Heart right ventricle (tissue), 16 donors: Measurements from ENCODE around the gene DZANK1. TPM values are rescaled to one million over a fixed set of nuclear protein-coding genes. Genes with fewer than 3 reads are reported as not detected.
A peak's percentile ranks its signal among the peaks of the same experiment; 100 is the strongest.

ENCODE experiments used
- ATAC-seq, 8 donors: fragments of 200-7000 bp; cut with Tn5 transposase; one replicate each; pipeline ENCODE4 v1.9.1; 2020; ENCODE audit warnings: mild to moderate bottlenecking in 8 of 8, moderate library complexity in 8 of 8, moderate number of reproducible peaks in 1 of 8
- DNase-seq, 2 donors: peaks; one replicate each; pipeline ENCODE4 v3.0.0-alpha.2; 2020
- H3K27ac ChIP-seq, 10 donors: fragments of 200-600 bp; sonication (generic) in 2 of 10; one replicate each; pipeline versions ENCODE4 v1.5.0 to v1.8.0; 2020 to 2022; ENCODE audit warnings: mild to moderate bottlenecking in 3 of 10
- H3K27me3 ChIP-seq, 7 donors: fragments of 200-600 bp; one replicate each; pipeline ENCODE4 v1.8.0; 2021 to 2022; ENCODE audit warnings: mild to moderate bottlenecking in 2 of 7
- H3K36me3 ChIP-seq, 9 donors: fragments of 200-600 bp; sonication (generic) in 1 of 9; one replicate each; pipeline versions ENCODE4 v1.5.0 to v1.8.0; 2020 to 2022; ENCODE audit warnings: mild to moderate bottlenecking in 2 of 9
- H3K4me1 ChIP-seq, 9 donors: fragments of 200-600 bp; sonication (generic) in 1 of 9; one replicate each; pipeline versions ENCODE4 v1.5.0 to v1.8.0; 2020 to 2022; ENCODE audit warnings: mild to moderate bottlenecking in 4 of 9
- H3K4me3 ChIP-seq, 10 donors: fragments of 200-600 bp; sonication (generic) in 2 of 10; one replicate each; pipeline versions ENCODE4 v1.5.0 to v1.8.0; 2020 to 2022; ENCODE audit warnings: mild to moderate bottlenecking in 7 of 10, moderate library complexity in 2 of 10
- H3K9me3 ChIP-seq, 11 donors: fragments of 200-600 bp in 10 of 11; sonication (generic) in 2 of 11; one replicate each; pipeline versions ENCODE4 v1.5.0 to v1.8.0; 2013 to 2022; ENCODE audit warnings: mild to moderate bottlenecking in 2 of 11, control low read depth in 1 of 11, moderate library complexity in 1 of 11
- WGBS, 2 donors: extraction: QIAGEN DNeasy Blood & Tissue Kit; methylation state at CpG; one replicate each; pipeline ENCODE4 v1.1.7; 2013; ENCODE audit warnings: inconsistent platforms in 1 of 2; 5-methylcytosine and 5-hydroxymethylcytosine counted together
- intact Hi-C, 10 donors: fragments of 100-400 bp; cut with DNase I; formaldehyde crosslinking; loops; one replicate each; pipeline versions ENCODE4 v1.11.1 to v1.14.2; 2022
- long read RNA-seq, 3 donors: library from polyadenylated mRNA; unstranded; transcript quantifications; one replicate each; pipeline ENCODE4 v2.0.0, GENCODE V29; 2020 to 2021
- polyA plus RNA-seq, 2 donors: library from polyadenylated mRNA; stranded (reverse); fragments of 200-250 nt; gene quantifications; one replicate each; pipeline ENCODE4 v1.2.3, GENCODE V29; 2013
- total RNA-seq, 10 donors: library from RNA; stranded (reverse); fragmentation: NEBNext Ultra II Directional in 3 of 10; extraction: Animal tissue kit (Norgen Biotek cat#: 25700) in 3 of 10; gene quantifications; one replicate each; pipeline versions ENCODE4 v1.2.1 to v1.2.4, GENCODE V29; 2021 to 2023
- TF ChIP-seq, protein P1 (sequence below), 9 donors: fragments of 200-600 bp; sonication (generic) in 2 of 9; IDR thresholded peaks; one replicate each; pipeline versions ENCODE4 v1.5.0 to v1.8.0; 2021 to 2022; ENCODE audit warnings: antibody characterized with exemption in 9 of 9, mild to moderate bottlenecking in 5 of 9, moderate library complexity in 1 of 9
- donor health status: Arrhythmogenic right ventricular cardiomyopathy.
- donor health status: ischemic (EF 13 %, LVEDD 7.1; RV severe dilation, severe dysfunction).
- donor health status: healthy with polysubstance abuse.
- donor health status: DM: no; HTN: yes; CAD: no.
- donor health status: DM: no; HTN: no; CAD: no.
- donor health status: ischemic (EF 25% LVEDD 6.9; RV normal size, moderate dysfunction).
- donor health status: ischemic (EF 25% LVEDD 5.7; RV mildly dilated, moderate dysfunction).
- donor health status: healthy.
- donor health status: DM: yes; HTN: yes; CAD: no.
- donor health status: Ischemic cardiomyopathy.
- donor health status: ischemic (EF 35%, LVEDD 5.7; RV mildly dilated, moderate dysfunction).
- donor health status: nonischemic (EF 11% LVEDD 7.7; RV severe dilation, severe dysfunction).
- donor health status: DM: yes; HTN: yes; CAD: no.
- donor health status: PGD.
- donor health status: ischemic (EF 29% LVEDD 5.4; RV normal size, mild dysfunction).
- donor health status: nonischemic (EF 23%, LVEDD 6.1; RV moderate dilation, normal function).

The DZANK1 gene
- total RNA-seq (1 to 10 TPM in 3 of 10 donors, under 1 TPM in 7; 0.35 to 1.7 (median 0.83) TPM), polyA plus RNA-seq (1 to 10 TPM in 1 of 2 donors, under 1 TPM in 1; 0.78 to 1.3 TPM)
- long read RNA-seq, donor 1, partial matches to known transcripts = 0 of 1 reads
- long read RNA-seq, donor 1, other reads (novel, unspliced or antisense) = 1 of 1 reads
- long read RNA-seq, donor 2 = 0 reads
- long read RNA-seq, donor 3 = 0 reads

DNA sequence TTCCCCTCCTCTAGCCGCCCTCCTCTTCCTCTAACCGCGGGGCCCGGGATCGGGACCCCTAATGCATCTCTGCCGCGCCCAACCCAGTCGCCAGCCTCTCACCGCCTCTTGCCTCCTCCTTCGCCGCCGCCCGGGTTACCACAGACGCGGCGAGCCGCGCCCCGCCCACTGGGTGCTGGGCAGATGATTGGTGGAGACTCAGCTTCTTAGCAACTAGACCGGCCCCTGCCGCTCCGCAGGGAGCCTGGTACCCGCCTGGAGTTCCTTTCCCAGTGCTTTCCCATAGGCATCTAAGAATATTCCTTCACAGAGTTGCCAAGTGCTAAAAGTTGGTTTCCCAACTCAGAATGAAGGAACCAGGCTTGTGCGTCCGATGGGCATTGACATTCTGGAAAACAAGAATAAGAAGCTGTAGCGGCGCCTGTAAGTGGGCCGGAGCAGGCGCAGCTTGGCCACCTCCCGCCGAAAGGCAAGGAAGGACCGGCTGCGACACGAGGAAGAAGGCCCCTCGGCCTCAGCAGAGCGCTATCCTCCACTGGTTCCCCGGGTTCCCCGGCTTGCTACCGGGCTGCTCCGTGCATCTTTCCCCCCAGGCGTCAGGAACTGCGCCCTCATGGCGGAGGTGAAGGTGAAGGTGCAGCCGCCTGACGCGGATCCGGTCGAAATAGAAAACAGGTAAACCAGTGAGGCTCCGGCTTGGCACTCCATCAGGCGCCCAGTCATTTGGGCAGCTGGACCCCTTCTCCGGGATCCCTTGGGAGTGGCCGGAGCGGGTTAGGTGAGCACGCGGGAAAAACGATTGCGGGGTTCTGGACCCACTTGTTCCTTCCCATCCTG lies at the start of gene DZANK1, which contains the start of gene POLR3F:
Gene DZANK1 (minus strand): TSS at position 137 of the 837 bp plus-strand sequence. CDS start 1,672 bp downstream, outside the sequence.
Gene POLR3F (plus strand): TSS at position 497 of the 837 bp plus-strand sequence. CDS start 117 bp downstream, at position 614.
- peak within 1 kb of the TSS; percentile 64 to 100 (median 84) for H3K4me3 ChIP-seq
- ATAC-seq = peak; percentile 100
- intact Hi-C loops = loop anchor here in 7 of 10 donors (1.0 to 10.0 kb wide), 7 partner anchors 30 to 180 kb away; partner anchors contain the start of genes SEC23B (in 4 of the 7), SMIM26 (in 2 of the 7), RBBP9 (in 1 of the 7) and ZNF133 (in 1 of the 7)

DNA sequence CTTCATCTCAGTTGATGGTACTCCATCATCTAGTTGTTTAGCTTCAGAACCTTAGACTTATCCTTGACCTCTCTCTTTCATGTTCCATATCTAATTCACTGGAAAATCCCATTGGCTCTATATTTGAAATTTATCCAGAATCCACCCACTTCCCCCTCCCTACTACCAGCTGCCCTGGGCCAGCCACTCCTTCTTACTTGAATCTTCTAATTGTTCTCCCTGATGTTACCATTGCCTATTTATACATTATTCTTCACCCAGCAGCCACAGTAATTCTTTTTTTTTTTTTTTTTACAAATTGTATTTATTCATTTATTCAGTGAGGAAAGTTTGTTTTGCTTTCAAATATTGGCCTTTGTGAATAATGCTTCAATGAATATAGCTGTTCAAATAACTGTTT lies 49.1 kb upstream of the DZANK1 start:
- no peak for ATAC-seq
- Histone ChIP-seq H3K4me3 (no peak overlapping the region), H3K9me3 (no peaks in the 10 kb centered on the region), H3K36me3 (peaks cover 0 to 81% (median 22%) of the 10 kb centered on the region in 9 donors), H3K4me1 (peaks cover 0 to 19% (median 0%) of the 10 kb centered on the region in 9 donors), H3K27me3 (no peaks in the 10 kb centered on the region), H3K27ac (no peak overlapping the region)
- TF ChIP-seq, protein P1, sequence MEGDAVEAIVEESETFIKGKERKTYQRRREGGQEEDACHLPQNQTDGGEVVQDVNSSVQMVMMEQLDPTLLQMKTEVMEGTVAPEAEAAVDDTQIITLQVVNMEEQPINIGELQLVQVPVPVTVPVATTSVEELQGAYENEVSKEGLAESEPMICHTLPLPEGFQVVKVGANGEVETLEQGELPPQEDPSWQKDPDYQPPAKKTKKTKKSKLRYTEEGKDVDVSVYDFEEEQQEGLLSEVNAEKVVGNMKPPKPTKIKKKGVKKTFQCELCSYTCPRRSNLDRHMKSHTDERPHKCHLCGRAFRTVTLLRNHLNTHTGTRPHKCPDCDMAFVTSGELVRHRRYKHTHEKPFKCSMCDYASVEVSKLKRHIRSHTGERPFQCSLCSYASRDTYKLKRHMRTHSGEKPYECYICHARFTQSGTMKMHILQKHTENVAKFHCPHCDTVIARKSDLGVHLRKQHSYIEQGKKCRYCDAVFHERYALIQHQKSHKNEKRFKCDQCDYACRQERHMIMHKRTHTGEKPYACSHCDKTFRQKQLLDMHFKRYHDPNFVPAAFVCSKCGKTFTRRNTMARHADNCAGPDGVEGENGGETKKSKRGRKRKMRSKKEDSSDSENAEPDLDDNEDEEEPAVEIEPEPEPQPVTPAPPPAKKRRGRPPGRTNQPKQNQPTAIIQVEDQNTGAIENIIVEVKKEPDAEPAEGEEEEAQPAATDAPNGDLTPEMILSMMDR (IDR thresholded peaks at IDR 0.05) = no peak
- intact Hi-C loops = no loop called here
- no peak for DNase-seq

More for the DNA sequence above, at the start of gene DZANK1, which contains the start of gene POLR3F:
- H3K9me3 ChIP-seq = no peaks in the 10 kb centered on the region
- peaks cover 0 to 34% (median 5%) of the 10 kb centered on the region in 9 donors for H3K36me3 ChIP-seq
- H3K4me1 ChIP-seq = peaks cover 0 to 26% (median 20%) of the 10 kb centered on the region in 9 donors
- peak; percentile 95 for DNase-seq
- WGBS, 2 donors = 0 to 1% methylated on average over 57 of the region's 57 CpGs
- TF ChIP-seq, protein P1 (IDR thresholded peaks at IDR 0.05) = no peak
- H3K27ac ChIP-seq = peak within 1 kb of the TSS; percentile 34 to 95 (median 86)
- no peaks in the 10 kb centered on the region for H3K27me3 ChIP-seq

- no peak for DNase-seq
- TF ChIP-seq, protein P1 (IDR thresholded peaks at IDR 0.05) = no peak
- ATAC-seq = no peak
- Histone ChIP-seq H3K4me1 (peaks cover 0 to 35% (median under 1%) of the 10 kb centered on the region in 9 donors), H3K27me3 (no peaks in the 10 kb centered on the region), H3K4me3 (no peak overlapping the region), H3K27ac (no peak overlapping the region), H3K36me3 (peaks cover 0 to 86% (median 25%) of the 10 kb centered on the region in 9 donors), H3K9me3 (no peaks in the 10 kb centered on the region)
- 87 to 94% methylated on average over 5 of the region's 5 CpGs for WGBS, 2 donors
- intact Hi-C loops = no loop called here
Measured at GRCh38 chr20:18514127-18514526, 47.3 kb upstream of the DZANK1 start.

GRCh38 chr20:18513208-18513607 lies 46.4 kb upstream of the DZANK1 start:
- intact Hi-C loops = no loop called here
- WGBS, 2 donors = 91 to 92% methylated on average over 7 of the region's 7 CpGs
- Histone ChIP-seq H3K4me3 (no peak overlapping the region), H3K4me1 (peaks cover 0 to 44% (median 9%) of the 10 kb centered on the region in 9 donors), H3K27me3 (no peaks in the 10 kb centered on the region), H3K36me3 (peaks cover 0 to 86% (median 25%) of the 10 kb centered on the region in 9 donors), H3K27ac (no peak overlapping the region), H3K9me3 (no peaks in the 10 kb centered on the region)
- TF ChIP-seq, protein P1 (IDR thresholded peaks at IDR 0.05) = no peak
- DNase-seq = no peak
- ATAC-seq = no peak
